WTC11 (cell line): ENCODE results near the gene KAZN. TPM values are rescaled to one million over a fixed set of nuclear protein-coding genes. Genes with fewer than 3 reads are reported as not detected.

Source experiments
- ATAC-seq: fragments of 200-7000 bp; cut with Tn5 transposase; 2 replicates; pipeline ENCODE4 v1.10.0; 2021; ENCODE audit warnings: mild to moderate bottlenecking, moderate library complexity
- CTCF ChIA-PET: fragments of 300-600 bp; sonication (Branson Sonifier 250); formaldehyde crosslinking; loops from one replicate; lab custom pipeline; 2021; ENCODE audit warnings: antibody characterized with exemption; lab: Charles Lee
- POLR2A ChIA-PET: fragments of 350-600 bp; sonication (Branson Sonifier 250); formaldehyde crosslinking; loops from one replicate; lab custom pipeline; 2021; ENCODE audit warnings: antibody characterized with exemption; lab: Charles Lee
- DNase-seq: peaks from one replicate; pipeline ENCODE4 v3.0.0; 2021; ENCODE audit warnings: low spot score
- H3K27ac Mint-ChIP-seq: 2 replicates; pipeline ENCODE4 v1.8.0; 2021; ENCODE audit warnings: mixed read lengths
- H3K27me3 Mint-ChIP-seq: 2 replicates; pipeline ENCODE4 v1.8.0; 2021; ENCODE audit warnings: low read depth, mild to moderate bottlenecking, moderate library complexity, mixed read lengths
- H3K36me3 Mint-ChIP-seq: 2 replicates; pipeline ENCODE4 v1.8.0; 2021; ENCODE audit warnings: mixed read lengths
- H3K4me1 Mint-ChIP-seq: 2 replicates; pipeline ENCODE4 v1.8.0; 2022; ENCODE audit warnings: mixed read lengths
- H3K4me3 Mint-ChIP-seq: 2 replicates; pipeline ENCODE4 v1.8.0; 2021; ENCODE audit warnings: mild to moderate bottlenecking, moderate library complexity, mixed read lengths
- H3K9me3 Mint-ChIP-seq: 2 replicates; pipeline ENCODE4 v1.8.0; 2021; ENCODE audit warnings: mixed read lengths
- ATF2 ChIP-seq: sonication (generic); formaldehyde crosslinking; IDR thresholded peaks from 2 replicates; pipeline ENCODE4 v1.8.1; 2022; ENCODE audit warnings: low read depth, missing genetic modification reagents, borderline replicate concordance
- ATF6 ChIP-seq: sonication (generic); formaldehyde crosslinking; IDR thresholded peaks from 2 replicates; pipeline ENCODE4 v1.8.1; 2023; ENCODE audit warnings: mild to moderate bottlenecking, missing genetic modification reagents
- CTCF ChIP-seq: fragments of 200-600 bp; IDR thresholded peaks from 2 replicates; pipeline ENCODE4 v1.8.0; 2022; ENCODE audit warnings: antibody characterized with exemption
- EMX1 ChIP-seq: fragments of 250-450 bp; sonication (Bioruptor Pico); IDR thresholded peaks from 2 replicates; pipeline ENCODE4 v1.8.0; 2021; ENCODE audit warnings: mild to moderate bottlenecking
- FOXP1 ChIP-seq: sonication (generic); formaldehyde crosslinking; IDR thresholded peaks from 2 replicates; pipeline ENCODE4 v1.8.0; 2022; ENCODE audit warnings: missing genetic modification reagents, mild to moderate bottlenecking, moderate library complexity, borderline replicate concordance
- HMGXB4 ChIP-seq: sonication (generic); formaldehyde crosslinking; IDR thresholded peaks from 2 replicates; pipeline ENCODE4 v1.8.1; 2023; ENCODE audit warnings: mild to moderate bottlenecking, moderate library complexity, missing genetic modification reagents
- IRF1 ChIP-seq: sonication (generic); formaldehyde crosslinking; IDR thresholded peaks from 2 replicates; pipeline ENCODE4 v1.8.0; 2023; ENCODE audit warnings: missing genetic modification reagents
- IRF2 ChIP-seq: sonication (generic); formaldehyde crosslinking; IDR thresholded peaks from 2 replicates; pipeline ENCODE4 v1.8.0; 2022; ENCODE audit warnings: low read depth, missing genetic modification reagents, borderline replicate concordance
- KAT7 ChIP-seq: sonication (generic); formaldehyde crosslinking; IDR thresholded peaks from 2 replicates; pipeline ENCODE4 v1.8.1; 2023; ENCODE audit warnings: missing genetic modification reagents, mild to moderate bottlenecking, borderline replicate concordance
- MAX ChIP-seq: sonication (generic); formaldehyde crosslinking; IDR thresholded peaks from 2 replicates; pipeline ENCODE4 v1.8.0; 2022; ENCODE audit warnings: mild to moderate bottlenecking, missing genetic modification reagents
- NR3C1 ChIP-seq: sonication (generic); formaldehyde crosslinking; conservative IDR thresholded peaks from 2 replicates; pipeline ENCODE4 v1.8.1; 2023; ENCODE audit warnings: low read depth, mild to moderate bottlenecking, missing genetic modification reagents
- OVOL2 ChIP-seq: fragments of 250-450 bp; sonication (Bioruptor Pico); IDR thresholded peaks from 2 replicates; pipeline ENCODE4 v1.9.0; 2021; ENCODE audit warnings: mild to moderate bottlenecking, borderline replicate concordance
- RORB ChIP-seq: fragments of 250-450 bp; sonication (Bioruptor Pico); IDR thresholded peaks from 2 replicates; pipeline ENCODE4 v1.9.0; 2021; ENCODE audit warnings: mild to moderate bottlenecking
- TEAD4 ChIP-seq: sonication (generic); formaldehyde crosslinking; IDR thresholded peaks from 2 replicates; pipeline ENCODE4 v1.8.0; 2022; ENCODE audit warnings: mild to moderate bottlenecking, missing genetic modification reagents
- USF2 ChIP-seq: sonication (generic); formaldehyde crosslinking; IDR thresholded peaks from 2 replicates; pipeline ENCODE4 v1.8.1; 2023; ENCODE audit warnings: mild to moderate bottlenecking, missing genetic modification reagents, moderate library complexity
- ZNF232 ChIP-seq: sonication (generic); formaldehyde crosslinking; IDR thresholded peaks from 2 replicates; pipeline ENCODE4 v1.8.0; 2022; ENCODE audit warnings: mild to moderate bottlenecking, missing genetic modification reagents
- ZNF671 ChIP-seq: fragments of 250-450 bp; sonication (Bioruptor Pico); IDR thresholded peaks from 2 replicates; pipeline ENCODE4 v1.8.0; 2021; ENCODE audit warnings: mild to moderate bottlenecking
- total RNA-seq: library from RNA; stranded (reverse); gene quantifications from 3 replicates; pipeline ENCODE4 v1.2.3, GENCODE V29; 2021

KAZN gene
- total RNA-seq, 1 experiment from 2014 or later, result 19.9 TPM

- TF ChIP-seq CTCF (no peak), FOXP1 (CRISPR knock-in tag) (no peak)
Observed at GRCh38 chr1:14791654-14792053, 193.2 kb downstream of the KAZN start (continued).

- Mint-ChIP-seq H3K27me3 (no peaks in the 10 kb centered on the region), H3K4me3 (no peak overlapping the region)
Observed at GRCh38 chr1:14794136-14794768, 195.8 kb downstream of the KAZN start.

GRCh38 chr1:14794906-14795305 lies 196.4 kb downstream of the KAZN start:
- Mint-ChIP-seq H3K4me3 (no peak overlapping the region), H3K36me3 (no peaks in the 10 kb centered on the region), H3K4me1 (no peaks in the 10 kb centered on the region), H3K27me3 (no peaks in the 10 kb centered on the region)
- TF ChIP-seq MAX (CRISPR knock-in tag) (no peak), HMGXB4 (CRISPR knock-in tag) (no peak), ATF6 (no peak), NR3C1 (no peak), ATF2 (CRISPR knock-in tag) (no peak), TEAD4 (CRISPR knock-in tag) (no peak), OVOL2 (no peak), ZNF671 (CRISPR knock-in tag) (no peak), USF2 (CRISPR knock-in tag) (no peak), RORB (no peak), KAT7 (no peak)
- TF ChIP-seq, all 79 proteins: peak for 0
- ATAC-seq (no peak), DNase-seq (no peak)
- ChIA-PET CTCF (interaction anchor here (1.2 to 2.8 kb wide), 2 partner anchors 16 to 233 kb away, joined by 3 to 12 read pairs; no protein-coding TSS in a partner anchor), POLR2A (no interaction called here)
- Mint-ChIP-seq H3K27ac (no peak overlapping the region), H3K9me3 (no peaks in the 10 kb centered on the region)

More at GRCh38 chr1:14794136-14794768, 195.8 kb downstream of the KAZN start:
- H3K4me1 Mint-ChIP-seq, result peaks cover 3% of the 10 kb centered on the region; the same call in 1 of the 2 replicates
- POLR2A ChIA-PET, result no interaction called here
- no peak for DNase-seq
- TF ChIP-seq NR3C1, result no peak
- TF ChIP-seq IRF2 (CRISPR knock-in tag), result no peak
- no peak for TF ChIP-seq IRF1 (CRISPR knock-in tag)
- no peak for TF ChIP-seq EMX1 (CRISPR knock-in tag)
- no peak for TF ChIP-seq ZNF232 (CRISPR knock-in tag)
- TF ChIP-seq, all 79 proteins: peak for 0
- no peaks in the 10 kb centered on the region for H3K9me3 Mint-ChIP-seq
- no peak for ATAC-seq
- no peaks in the 10 kb centered on the region for H3K36me3 Mint-ChIP-seq
- H3K27ac Mint-ChIP-seq, result no peak overlapping the region
- CTCF ChIA-PET, result interaction anchor here (1.2 to 2.8 kb wide), 3 partner anchors 11 to 233 kb away, joined by 3 to 12 read pairs (median 12); no protein-coding TSS in a partner anchor
